Small intestine (tissue), 7 donors: Measurements from ENCODE around the gene KCNJ5. TPM values are rescaled to one million over a fixed set of nuclear protein-coding genes. Genes with fewer than 3 reads are reported as not detected.
A peak's percentile ranks its signal among the peaks of the same experiment; 100 is the strongest.

Source experiments
- DNase-seq, 2 donors: peaks; one replicate each; pipeline versions ENCODE4 v3.0.0 to v3.0.0-alpha.2; 2013
- FAIRE-seq: peaks from 2 replicates; lab custom pipeline; 2012; peaks lifted over from hg19 to GRCh38; lab: Jason Lieb, UNC
- H3K27ac ChIP-seq, 3 donors: one replicate each; pipeline ENCODE4 v1.5.1; 2013; ENCODE audit warnings: low read length in 2 of 3, mild to moderate bottlenecking in 2 of 3, control low read depth in 1 of 3, inconsistent platforms in 1 of 3, low read depth in 1 of 3, moderate library complexity in 1 of 3
- H3K27me3 ChIP-seq, 3 donors: one replicate each; pipeline ENCODE4 v1.6.1; 2013; ENCODE audit warnings: low read length in 3 of 3, inconsistent platforms in 1 of 3; ENCODE audit not compliant: control insufficient read depth in 3 of 3, insufficient read depth in 3 of 3
- H3K36me3 ChIP-seq, 3 donors: one replicate each; pipeline ENCODE4 v1.6.1; 2013; ENCODE audit warnings: low read length in 3 of 3, inconsistent platforms in 1 of 3, low read depth in 1 of 3, mild to moderate bottlenecking in 1 of 3, moderate library complexity in 1 of 3; ENCODE audit not compliant: control insufficient read depth in 3 of 3, insufficient read depth in 2 of 3
- H3K4me1 ChIP-seq, 3 donors: one replicate each; pipeline ENCODE4 v1.6.1; 2013; ENCODE audit warnings: low read length in 2 of 3, inconsistent platforms in 1 of 3, low read depth in 1 of 3, mild to moderate bottlenecking in 1 of 3, moderate library complexity in 1 of 3; ENCODE audit not compliant: control insufficient read depth in 3 of 3, insufficient read depth in 2 of 3
- H3K4me3 ChIP-seq, 3 donors: one replicate each; pipeline ENCODE4 v1.5.1; 2013; ENCODE audit warnings: low read length in 3 of 3, control low read depth in 1 of 3, inconsistent platforms in 1 of 3, low read depth in 1 of 3, mild to moderate bottlenecking in 1 of 3, moderate library complexity in 1 of 3
- H3K9me3 ChIP-seq, 2 donors: one replicate each; pipeline ENCODE4 v1.6.1; 2013; ENCODE audit warnings: low read depth in 1 of 2, low read length in 1 of 2; ENCODE audit not compliant: control insufficient read depth in 2 of 2, insufficient read depth in 1 of 2
- WGBS, 3 donors: extraction: QIAGEN DNeasy Blood & Tissue Kit; methylation state at CpG; one replicate each; pipeline ENCODE4 v1.1.7; 2013; 5-methylcytosine and 5-hydroxymethylcytosine counted together
- polyA plus RNA-seq, 4 donors: library from polyadenylated mRNA; stranded (reverse) in 3 of 4; unstranded in 1 of 4; fragments of 200-250 nt in 3 of 4; fragments of 120-200 nt in 1 of 4; gene quantifications; one replicate each; pipeline versions ENCODE4 v1.2.1 to v1.2.3, GENCODE V29; 2013
- donor health status: healthy with polysubstance abuse.
- donor health status: control.
- donor health status: control.
- donor health status: Bipolar disorder and iron deficiency.
- donor health status: healthy.

Gene KCNJ5
- polyA plus RNA-seq, 4 donors = 0.10 to 0.76 (median 0.54) TPM; not detected in 1

DNA sequence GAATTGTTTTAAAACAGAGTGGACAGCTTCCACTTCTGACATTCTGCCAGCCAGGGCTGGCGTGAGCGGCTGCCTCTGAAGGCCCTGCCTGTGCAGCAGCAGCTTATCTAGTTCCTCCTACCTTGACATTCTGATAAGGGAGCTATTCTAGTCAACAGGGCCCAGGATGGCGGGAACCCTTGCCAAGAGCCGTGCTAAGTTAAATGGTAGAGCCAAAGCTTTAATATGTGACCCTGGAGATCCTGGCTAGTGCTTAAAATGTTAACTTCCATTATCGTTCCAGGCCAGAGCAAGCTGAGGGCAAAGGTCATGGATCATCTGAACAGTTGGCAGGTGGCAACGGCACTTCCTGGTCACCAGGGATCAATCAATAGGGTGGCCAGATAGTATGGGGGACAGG lies 3.5 kb downstream of the KCNJ5 start:
- DNase-seq = peak; percentile 40 to 81
- H3K9me3 ChIP-seq = no peaks in the 10 kb centered on the region
- H3K27ac ChIP-seq = peak overlapping the region in 1 of 3 donors; percentile 30
- no peaks in the 10 kb centered on the region for H3K36me3 ChIP-seq
- H3K27me3 ChIP-seq = peaks cover 0 to 25% (median 4%) of the 10 kb centered on the region in 3 donors
- no peak overlapping the region for H3K4me3 ChIP-seq
- 14 to 46% (median 28%) methylated on average over 6 of the region's 6 CpGs for WGBS, 3 donors
- no peak for FAIRE-seq
- H3K4me1 ChIP-seq = peaks cover 0 to 17% (median 3%) of the 10 kb centered on the region in 3 donors

DNA sequence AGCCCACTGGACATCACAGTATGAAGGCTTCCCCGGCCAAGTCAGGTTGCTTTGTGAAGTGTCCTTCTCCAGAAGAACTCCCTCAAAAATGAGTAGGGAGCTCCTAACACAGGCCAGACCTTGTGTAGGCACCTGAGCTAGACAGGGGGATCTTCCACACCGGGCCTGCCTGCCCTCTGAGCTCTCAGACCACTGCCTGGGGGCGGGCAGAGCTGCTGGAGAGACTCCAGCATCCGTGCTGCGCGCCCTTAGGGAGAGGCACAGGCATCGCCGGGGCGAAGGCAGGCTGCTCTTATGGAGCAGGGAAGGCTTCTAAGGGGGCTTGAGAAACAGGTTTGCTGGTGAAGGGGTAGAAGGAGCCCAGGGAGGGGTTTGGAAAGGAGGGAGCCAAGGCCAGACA lies 4.4 kb downstream of the KCNJ5 start:
- no peak for DNase-seq
- Histone ChIP-seq H3K27ac (no peak overlapping the region), H3K4me3 (no peak overlapping the region), H3K4me1 (peaks cover 0 to 10% (median 3%) of the 10 kb centered on the region in 3 donors), H3K9me3 (no peaks in the 10 kb centered on the region), H3K36me3 (no peaks in the 10 kb centered on the region), H3K27me3 (peaks cover 0 to 19% (median 0%) of the 10 kb centered on the region in 3 donors)
- no peak for FAIRE-seq
- WGBS, 3 donors = 70 to 86% (median 83%) methylated on average over 9 of the region's 9 CpGs

DNA sequence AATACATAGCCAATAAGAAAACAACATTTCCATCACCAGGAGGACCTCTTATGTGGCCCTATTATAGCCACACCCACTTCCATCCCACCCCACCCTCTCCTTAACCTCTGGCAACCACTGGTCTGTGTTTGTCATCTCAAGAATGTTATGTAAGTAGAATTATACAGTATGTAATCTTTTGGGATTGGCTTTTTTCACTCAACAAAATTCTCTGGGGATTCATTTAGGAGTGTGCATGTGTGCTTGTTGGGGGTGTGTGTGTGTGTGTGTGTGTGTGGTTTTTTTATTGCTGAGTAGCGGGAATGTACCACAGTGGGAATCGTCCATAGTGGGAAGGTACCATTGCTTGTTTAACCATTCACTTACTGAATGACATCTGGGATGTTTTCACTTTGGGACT lies 5.2 kb downstream of the KCNJ5 start:
- no peaks in the 10 kb centered on the region for H3K9me3 ChIP-seq
- WGBS, 3 donors = 44 to 59% (median 49%) methylated on average over 2 of the region's 2 CpGs
- H3K4me1 ChIP-seq = peaks cover 0 to 7% (median 3%) of the 10 kb centered on the region in 3 donors
- DNase-seq = no peak
- no peak for FAIRE-seq
- no peak overlapping the region for H3K4me3 ChIP-seq
- peaks cover 0 to 19% (median 0%) of the 10 kb centered on the region in 3 donors for H3K27me3 ChIP-seq
- H3K27ac ChIP-seq = no peak overlapping the region
- H3K36me3 ChIP-seq = no peaks in the 10 kb centered on the region

DNA sequence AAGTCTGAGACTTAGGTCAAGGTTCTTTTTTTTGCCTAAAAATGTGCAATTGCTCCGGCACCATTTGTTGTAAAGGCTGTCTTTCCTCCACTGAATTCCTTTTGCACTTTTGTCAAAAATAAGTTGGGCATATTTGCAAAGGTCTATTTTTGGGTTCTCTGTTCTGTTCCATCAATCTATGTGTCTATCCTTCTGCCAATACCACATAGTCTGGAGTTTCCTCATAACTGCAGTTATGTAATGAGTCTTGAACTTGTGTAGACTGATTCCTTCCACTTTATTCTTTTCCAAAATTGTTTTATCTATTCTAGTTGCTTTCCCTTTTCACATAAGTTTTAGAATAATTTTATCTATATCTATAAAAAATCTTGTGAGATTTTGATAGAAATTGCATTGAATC lies 6.7 kb downstream of the KCNJ5 start:
- no peak overlapping the region for H3K4me3 ChIP-seq
- H3K4me1 ChIP-seq = peaks cover 0 to 7% (median 3%) of the 10 kb centered on the region in 3 donors
- H3K27ac ChIP-seq = no peak overlapping the region
- H3K9me3 ChIP-seq = no peaks in the 10 kb centered on the region
- FAIRE-seq = no peak
- 78 to 100% (median 93%) methylated on average over 1 of the region's 1 CpG for WGBS, 3 donors
- H3K27me3 ChIP-seq = peaks cover 0 to 27% (median 0%) of the 10 kb centered on the region in 3 donors
- no peaks in the 10 kb centered on the region for H3K36me3 ChIP-seq
- DNase-seq = no peak

DNA sequence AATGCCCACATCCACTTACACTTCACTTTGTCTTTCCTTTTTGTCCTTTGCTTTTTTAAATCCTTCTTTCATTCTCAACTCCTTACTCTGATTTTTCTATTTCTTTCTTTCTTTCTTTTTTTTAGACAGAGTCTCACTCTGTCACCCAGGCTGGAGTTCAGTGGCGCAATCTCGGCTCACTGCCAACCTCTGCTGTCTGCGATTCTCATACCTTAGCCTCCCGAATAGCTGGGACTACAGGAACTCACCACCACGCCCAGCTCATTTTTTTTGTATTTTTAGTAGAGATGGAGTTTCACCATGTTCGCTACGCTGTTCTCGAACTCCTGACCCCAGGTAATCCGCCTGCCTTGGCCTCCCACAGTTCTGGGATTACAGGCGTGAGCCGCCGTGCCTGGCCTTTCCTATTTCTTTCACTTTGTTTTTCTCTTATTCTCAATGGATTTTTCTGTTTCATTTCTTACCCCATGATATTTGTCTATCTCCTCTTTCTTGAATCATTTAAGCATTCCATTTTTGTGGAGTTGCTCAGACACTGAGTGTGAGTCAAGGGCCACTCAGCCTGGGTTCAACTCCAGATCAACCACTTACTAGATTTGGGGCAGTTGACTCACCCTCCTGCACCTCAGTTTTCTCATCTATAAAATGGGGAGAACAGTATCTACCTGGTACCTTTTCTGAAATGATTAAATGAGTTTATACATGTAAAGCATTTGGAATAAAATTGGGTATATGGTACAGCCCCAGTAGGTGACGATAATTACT lies 7.6 kb downstream of the KCNJ5 start:
- Histone ChIP-seq H3K27me3 (peaks cover 0 to 33% (median 0%) of the 10 kb centered on the region in 3 donors), H3K27ac (no peak overlapping the region), H3K36me3 (no peaks in the 10 kb centered on the region), H3K9me3 (no peaks in the 10 kb centered on the region), H3K4me1 (peaks cover 0 to 7% (median 2%) of the 10 kb centered on the region in 3 donors), H3K4me3 (no peak overlapping the region)
- 55 to 90% (median 79%) methylated on average over 13 of the region's 13 CpGs for whole genome bisulfite sequencing, 3 donors
- DNase-seq = peak in 1 of 2 donors; percentile 37
- no peak for FAIRE-seq

DNA sequence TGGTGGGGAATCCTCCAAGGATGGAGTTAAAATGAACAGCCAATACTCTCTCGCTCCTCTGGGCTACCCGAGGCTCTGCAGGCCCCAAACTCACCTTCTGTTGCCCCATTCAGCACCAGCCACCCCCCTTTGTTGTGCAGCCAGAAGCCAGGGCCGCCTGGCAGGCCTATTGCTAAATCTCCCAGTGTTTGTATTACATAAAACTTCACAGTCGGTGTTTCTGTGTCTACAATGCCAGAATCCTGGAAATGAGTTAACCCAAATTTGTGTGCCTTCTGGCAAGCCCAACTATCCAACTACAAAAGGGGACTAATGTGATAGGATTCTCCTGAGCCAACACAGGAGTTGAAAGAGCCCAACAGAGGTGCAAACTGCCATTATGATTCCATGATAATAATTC lies 9.3 kb downstream of the KCNJ5 start:
- DNase-seq = no peak
- peaks cover 0 to 49% (median 0%) of the 10 kb centered on the region in 3 donors for H3K27me3 ChIP-seq
- H3K4me3 ChIP-seq = no peak overlapping the region
- H3K4me1 ChIP-seq = no peaks in the 10 kb centered on the region
- H3K36me3 ChIP-seq = no peaks in the 10 kb centered on the region
- WGBS, 3 donors = 75 to 81% (median 78%) methylated on average over 4 of the region's 4 CpGs
- no peak overlapping the region for H3K27ac ChIP-seq
- H3K9me3 ChIP-seq = no peaks in the 10 kb centered on the region
- FAIRE-seq = no peak

DNA sequence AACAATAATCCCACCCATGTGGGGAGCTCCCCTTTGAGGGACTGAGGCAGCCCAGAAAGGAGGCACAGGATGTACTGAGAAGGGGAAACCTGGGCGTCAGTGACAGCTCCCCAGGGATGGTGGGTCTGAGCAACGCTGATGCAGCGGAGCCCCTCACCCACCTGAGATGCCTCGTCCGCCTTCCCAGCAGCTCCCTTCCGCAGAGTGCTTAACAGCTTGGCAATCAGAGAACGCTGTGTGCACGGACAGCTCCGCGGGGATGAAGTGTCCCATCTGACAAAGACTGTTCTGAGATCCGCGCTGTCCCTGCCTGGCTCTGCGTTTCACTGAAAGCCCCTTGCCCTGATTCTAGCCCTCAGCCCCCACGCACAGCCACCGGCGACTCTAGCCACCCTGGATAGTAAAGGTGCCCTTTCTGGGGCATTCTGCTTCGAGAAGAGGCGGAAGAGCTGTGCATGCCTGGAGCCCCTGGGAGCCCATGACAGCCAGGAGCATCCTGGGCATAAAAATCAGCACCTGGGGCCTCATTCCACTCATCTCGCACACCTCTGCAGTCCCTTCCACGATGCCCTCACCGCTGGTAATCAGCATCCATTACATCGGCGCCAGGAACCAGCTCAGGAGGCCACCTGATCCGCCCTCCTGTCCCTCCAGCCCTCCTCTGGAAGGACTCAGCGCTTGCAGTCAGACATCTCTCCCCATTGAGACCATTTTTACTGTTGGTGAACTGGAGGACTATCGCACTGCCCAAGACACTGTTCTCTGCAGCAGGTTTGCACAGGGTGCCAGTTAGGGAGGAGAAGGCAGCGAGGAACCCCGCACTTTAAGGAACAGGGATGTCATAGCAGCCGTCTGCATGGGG lies 10.7 kb downstream of the KCNJ5 start:
- H3K4me3 ChIP-seq = no peak overlapping the region
- H3K27me3 ChIP-seq = peaks cover 0 to 62% (median 0%) of the 10 kb centered on the region in 3 donors
- H3K9me3 ChIP-seq = no peaks in the 10 kb centered on the region
- FAIRE-seq = no peak
- peaks cover 0 to 4% (median 0%) of the 10 kb centered on the region in 3 donors for H3K4me1 ChIP-seq
- H3K27ac ChIP-seq = no peak overlapping the region
- no peaks in the 10 kb centered on the region for H3K36me3 ChIP-seq
- WGBS, 3 donors = 72 to 88% (median 81%) methylated on average over 29 of the region's 29 CpGs
- no peak for DNase-seq

DNA sequence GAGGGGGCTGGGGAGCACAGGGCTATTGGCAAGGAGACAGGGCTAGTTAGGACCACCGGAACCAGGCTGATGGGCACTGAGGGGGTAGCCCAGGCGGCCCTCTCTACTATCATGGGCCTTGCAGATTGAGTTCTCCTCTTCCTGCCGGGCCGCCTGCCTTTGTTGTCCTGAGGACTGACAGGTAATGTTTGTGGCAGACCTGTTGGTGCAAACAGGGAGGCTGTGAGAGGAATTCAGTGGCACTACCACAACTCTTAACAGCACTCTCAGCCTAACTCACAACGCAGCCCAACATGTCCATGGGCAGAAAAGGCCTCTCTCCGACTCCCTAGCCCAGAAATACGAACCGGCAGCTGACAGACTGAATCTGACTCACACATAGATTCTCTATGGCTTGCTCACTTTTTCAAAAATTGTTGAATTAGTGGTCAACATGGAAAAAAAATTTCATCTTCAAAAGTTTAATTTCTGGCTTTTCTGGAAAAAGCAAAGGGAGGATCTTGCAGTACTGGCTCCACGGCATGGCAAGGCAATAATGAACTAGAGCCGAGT lies 11.4 kb downstream of the KCNJ5 start:
- Histone ChIP-seq H3K27ac (no peak overlapping the region), H3K9me3 (no peaks in the 10 kb centered on the region), H3K27me3 (peaks cover 0 to 63% (median 0%) of the 10 kb centered on the region in 3 donors), H3K36me3 (no peaks in the 10 kb centered on the region), H3K4me3 (no peak overlapping the region), H3K4me1 (peaks cover 0 to 4% (median 0%) of the 10 kb centered on the region in 3 donors)
- no peak for FAIRE-seq
- WGBS, 3 donors = 90 to 94% (median 91%) methylated on average over 10 of the region's 10 CpGs
- no peak for DNase-seq
